Neuronal stem cell (in vitro differentiated cells): ENCODE measurements around the gene TMIE.

Source experiments
- DNase-seq: peaks from one replicate; pipeline ENCODE4 v3.0.0-alpha.2; 2013; ENCODE audit warnings: low spot score
- H2AFZ ChIP-seq: one replicate; pipeline ENCODE4 v1.6.1; 2013; ENCODE audit warnings: mild to moderate bottlenecking, low read length, inconsistent platforms
- H2AK5ac ChIP-seq: 2 replicates; pipeline ENCODE4 v1.6.1; 2013; ENCODE audit warnings: low read depth, mild to moderate bottlenecking, inconsistent platforms, low read length, moderate library complexity, mixed read lengths
- H2BK120ac ChIP-seq: 2 replicates; pipeline ENCODE4 v1.6.1; 2013; ENCODE audit warnings: low read depth, mild to moderate bottlenecking, inconsistent platforms, low read length, moderate library complexity, mixed read lengths
- H2BK12ac ChIP-seq: one replicate; pipeline ENCODE4 v1.6.1; 2013; ENCODE audit warnings: low read length, inconsistent platforms
- H2BK15ac ChIP-seq: 2 replicates; pipeline ENCODE4 v1.6.1; 2013; ENCODE audit warnings: mild to moderate bottlenecking, low read length, inconsistent platforms, mixed read lengths
- H2BK5ac ChIP-seq: one replicate; pipeline ENCODE4 v1.6.1; 2013; ENCODE audit warnings: inconsistent platforms, mild to moderate bottlenecking, low read length, moderate library complexity
- H3K14ac ChIP-seq: one replicate; pipeline ENCODE4 v1.6.1; 2013; ENCODE audit warnings: low read length, inconsistent platforms
- H3K18ac ChIP-seq: 2 replicates; pipeline ENCODE4 v1.6.1; 2013; ENCODE audit warnings: low read length, inconsistent platforms
- H3K23ac ChIP-seq: 2 replicates; pipeline ENCODE4 v1.6.1; 2013; ENCODE audit warnings: low read depth, mild to moderate bottlenecking, mixed read lengths, low read length, inconsistent platforms; ENCODE audit not compliant: poor library complexity
- H3K27ac ChIP-seq: replicated peaks from 3 replicates; pipeline ENCODE4 v1.5.1; 2013; ENCODE audit warnings: low read length, inconsistent platforms
- H3K27me3 ChIP-seq, 3 experiments: 2 replicates each; pipeline ENCODE4 v1.6.1; 2013; ENCODE audit warnings: low read length in 3 of 3, mild to moderate bottlenecking in 2 of 3, inconsistent platforms in 1 of 3, low read depth in 1 of 3, mixed read lengths in 1 of 3, moderate library complexity in 1 of 3; ENCODE audit not compliant: control insufficient read depth in 3 of 3, insufficient read depth in 3 of 3
- H3K36me3 ChIP-seq, 2 donors: replicated peaks in 1 of 2; 2 replicates each; pipeline ENCODE4 v1.6.1; 2013; ENCODE audit warnings: low read length in 2 of 2; ENCODE audit not compliant: control insufficient read depth in 2 of 2, insufficient read depth in 2 of 2
- H3K4ac ChIP-seq: 2 replicates; pipeline ENCODE4 v1.6.1; 2013; ENCODE audit warnings: inconsistent platforms, mild to moderate bottlenecking, low read length, moderate library complexity
- H3K4me1 ChIP-seq, 2 donors: 1 replicate in 1 of 2; 2 replicates in 1 of 2; pipeline ENCODE4 v1.6.1; 2013; ENCODE audit warnings: low read length in 2 of 2, low read depth in 1 of 2; ENCODE audit not compliant: control insufficient read depth in 2 of 2, insufficient read depth in 1 of 2
- H3K4me2 ChIP-seq: one replicate; pipeline ENCODE4 v1.6.1; 2013; ENCODE audit warnings: mild to moderate bottlenecking, low read length, inconsistent platforms; ENCODE audit not compliant: insufficient read depth, poor library complexity, severe bottlenecking
- H3K4me3 ChIP-seq, 2 donors: 2 replicates each; pipeline ENCODE4 v1.5.1; 2013; ENCODE audit warnings: low read length in 2 of 2, mild to moderate bottlenecking in 2 of 2, inconsistent platforms in 1 of 2, moderate library complexity in 1 of 2
- H3K79me1 ChIP-seq: one replicate; pipeline ENCODE4 v1.6.1; 2013; ENCODE audit warnings: low read depth, mild to moderate bottlenecking, inconsistent platforms, low read length, moderate library complexity
- H3K9ac ChIP-seq: one replicate; pipeline ENCODE4 v1.6.1; 2013; ENCODE audit warnings: mild to moderate bottlenecking, low read depth, low read length, inconsistent platforms; ENCODE audit not compliant: poor library complexity
- H3K9me3 ChIP-seq, 2 donors: replicated peaks in 1 of 2; 2 replicates each; pipeline versions ENCODE3 to v1.6.1; 2013; ENCODE audit warnings: low read length in 2 of 2, mild to moderate bottlenecking in 2 of 2, inconsistent platforms in 1 of 2, low read depth in 1 of 2, mixed read lengths in 1 of 2, moderate library complexity in 1 of 2; ENCODE audit not compliant: control insufficient read depth in 2 of 2, insufficient read depth in 1 of 2
- H4K8ac ChIP-seq: one replicate; pipeline ENCODE4 v1.6.1; 2013; ENCODE audit warnings: low read depth, mild to moderate bottlenecking, inconsistent platforms, low read length, moderate library complexity
- H4K91ac ChIP-seq: one replicate; pipeline ENCODE4 v1.6.1; 2013; ENCODE audit warnings: low read length, low read depth, mild to moderate bottlenecking, inconsistent platforms; ENCODE audit not compliant: poor library complexity
- WGBS, 2 donors: extraction: QIAGEN DNeasy Blood & Tissue Kit; methylation state at CpG; one replicate each; pipeline ENCODE4 v1.1.7; 2013; ENCODE audit warnings: missing lambda C conversion rate in 2 of 2, mixed read lengths in 1 of 2; ENCODE audit not compliant: insufficient read length in 2 of 2, insufficient replicate concordance in 1 of 2; ENCODE audit errors: extremely low coverage in 2 of 2; 5-methylcytosine and 5-hydroxymethylcytosine counted together

Gene TMIE

DNA sequence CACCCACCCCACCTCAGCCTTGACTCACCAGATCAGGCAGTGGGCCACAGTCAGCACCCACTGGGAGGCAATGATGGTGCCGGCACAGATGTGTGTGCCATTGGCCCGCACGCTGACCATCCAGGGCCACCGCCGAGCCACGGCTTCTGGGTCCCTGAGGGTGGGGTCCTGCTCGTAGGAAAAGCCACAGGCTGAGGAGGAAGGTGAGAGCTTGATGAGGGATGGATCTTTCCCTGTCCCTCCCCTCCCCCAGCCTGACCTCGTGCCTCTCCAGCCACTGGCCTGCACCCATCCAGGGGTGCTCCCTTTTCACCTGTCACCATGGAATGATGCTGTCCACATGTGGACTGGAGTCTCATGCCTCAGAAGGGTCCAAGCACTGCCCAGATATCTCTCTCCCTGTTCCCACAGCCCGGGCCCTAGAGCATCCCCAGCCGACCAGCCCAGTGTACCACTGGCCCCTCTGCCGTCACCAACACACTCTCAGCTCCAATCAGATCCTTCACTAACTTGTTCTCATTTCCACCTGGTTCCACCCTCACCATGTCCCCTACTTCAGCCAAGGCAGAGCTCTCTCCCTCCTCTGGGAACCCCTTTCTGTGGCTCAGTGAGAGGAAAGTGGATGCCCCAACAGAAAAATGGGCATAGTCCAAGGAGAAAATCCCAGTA is 14.4 kb downstream of the TMIE start:
- Histone ChIP-seq H3K14ac (peak overlapping the region; percentile 76), H2AFZ (no peak overlapping the region), H4K91ac (no peak overlapping the region), H3K4me2 (no peak overlapping the region), H4K8ac (peak overlapping the region; percentile 68), H2AK5ac (no peak overlapping the region), H3K79me1 (no peaks in the 10 kb centered on the region), H3K4ac (no peak overlapping the region), H3K9ac (peak overlapping the region; percentile 32), H2BK5ac (no peak overlapping the region), H3K27ac (no peak overlapping the region), H3K27me3 (no peaks in the 10 kb centered on the region), H3K23ac (peak overlapping the region; percentile 52), H2BK12ac (no peak overlapping the region), H2BK120ac (no peak overlapping the region), H3K4me3 (no peak overlapping the region), H2BK15ac (peak overlapping the region; percentile 22), H3K4me1 (no peaks in the 10 kb centered on the region), H3K9me3 (no peaks in the 10 kb centered on the region), H3K18ac (no peak overlapping the region), H3K36me3 (no peaks in the 10 kb centered on the region)
- DNase-seq, result no peak
- WGBS, 2 donors, result no CpG with 5 or more reads among the region's 11 CpGs

GRCh38 chr3:46716461-46717441 is 15.6 kb downstream of the TMIE start:
- no peak overlapping the region for H3K23ac ChIP-seq
- H3K4me3 ChIP-seq, result no peak overlapping the region
- WGBS, 2 donors, result no CpG with 5 or more reads among the region's 19 CpGs
- no peak overlapping the region for H2BK12ac ChIP-seq
- no peak overlapping the region for H3K18ac ChIP-seq
- no peak overlapping the region for H3K27ac ChIP-seq
- H3K9ac ChIP-seq, result peak overlapping the region; percentile 80
- no peak for DNase-seq
- no peak overlapping the region for H2AFZ ChIP-seq
- no peak overlapping the region for H3K4ac ChIP-seq
- H3K27me3 ChIP-seq, result no peaks in the 10 kb centered on the region
- H2BK120ac ChIP-seq, result no peak overlapping the region
- H3K14ac ChIP-seq, result no peak overlapping the region
- H3K4me2 ChIP-seq, result no peak overlapping the region
- no peaks in the 10 kb centered on the region for H3K4me1 ChIP-seq
- peak overlapping the region; percentile 30 for H2AK5ac ChIP-seq
- no peaks in the 10 kb centered on the region for H3K9me3 ChIP-seq
- H3K36me3 ChIP-seq, result no peaks in the 10 kb centered on the region
- H4K8ac ChIP-seq, result no peak overlapping the region
- no peak overlapping the region for H2BK15ac ChIP-seq
- H2BK5ac ChIP-seq, result peak overlapping the region; percentile 46
- H3K79me1 ChIP-seq, result no peaks in the 10 kb centered on the region
- no peak overlapping the region for H4K91ac ChIP-seq

GRCh38 chr3:46717447-46718231 is 16.4 kb downstream of the TMIE start, which contains the start of gene PRSS50:
Gene PRSS50, minus strand, starts transcription at chr3:46717869. Its CDS starts 45 bp downstream, at chr3:46717824.
- no peak within 1 kb of the TSS for H2AFZ ChIP-seq
- no peak within 1 kb of the TSS for H4K8ac ChIP-seq
- peak within 1 kb of the TSS; percentile 31 for H3K9ac ChIP-seq
- H3K23ac ChIP-seq, result no peak within 1 kb of the TSS
- no peak within 1 kb of the TSS for H2BK12ac ChIP-seq
- no peaks in the 10 kb centered on the region for H3K4me1 ChIP-seq
- H2BK5ac ChIP-seq, result peak within 1 kb of the TSS; percentile 46
- H3K27me3 ChIP-seq, result no peaks in the 10 kb centered on the region
- no peak within 1 kb of the TSS for H3K14ac ChIP-seq
- no peaks in the 10 kb centered on the region for H3K9me3 ChIP-seq
- H2BK15ac ChIP-seq, result no peak within 1 kb of the TSS
- H3K27ac ChIP-seq, result no peak within 1 kb of the TSS
- no peak for DNase-seq
- no peaks in the 10 kb centered on the region for H3K36me3 ChIP-seq
- H2AK5ac ChIP-seq, result peak within 1 kb of the TSS; percentile 30
- peak within 1 kb of the TSS; percentile 58 for H3K18ac ChIP-seq
- no peaks in the 10 kb centered on the region for H3K79me1 ChIP-seq
- H3K4ac ChIP-seq, result no peak within 1 kb of the TSS
- no peak within 1 kb of the TSS for H3K4me3 ChIP-seq
- H2BK120ac ChIP-seq, result no peak within 1 kb of the TSS
- WGBS, 2 donors, result no CpG with 5 or more reads among the region's 61 CpGs
- H4K91ac ChIP-seq, result no peak within 1 kb of the TSS
- H3K4me2 ChIP-seq, result no peak within 1 kb of the TSS
